Esophagus squamous epithelium (tissue), 4 donors: ENCODE measurements around the gene TADA3.

Source experiments
- CTCF ChIP-seq, 6 experiments: fragments of 450-650 bp in 4 of 6; fragments of 200-600 bp in 2 of 6; sonication (generic) in 2 of 6; IDR thresholded peaks; one replicate each; pipeline ENCODE4 v1.5.1; 2016 to 2019; ENCODE audit warnings: antibody characterized with exemption in 6 of 6, mild to moderate bottlenecking in 4 of 6, moderate library complexity in 4 of 6
- POLR2A ChIP-seq, 4 donors: fragments of 450-650 bp; IDR thresholded peaks; one replicate each; pipeline ENCODE4 v1.6.1; 2017; ENCODE audit warnings: antibody characterized with exemption in 4 of 4, mild to moderate bottlenecking in 4 of 4, moderate library complexity in 3 of 4

GRCh38 chr3:9776896-9777693, 15.2 kb downstream of the TADA3 start:
- TF ChIP-seq CTCF (IDR thresholded peaks at IDR 0.05) (no peak), POLR2A (IDR thresholded peaks at IDR 0.05) (no peak)
